CD4-positive, alpha-beta T cell (primary cell): ENCODE data around the gene TAS2R30. TPM values are rescaled to one million over a fixed set of nuclear protein-coding genes. Genes with fewer than 3 reads are reported as not detected.

Source experiments
- ATAC-seq: fragments of 200-7000 bp; cut with Tn5 transposase; one replicate; pipeline ENCODE4 v1.10.0; 2022; ENCODE audit warnings: mild to moderate bottlenecking; ENCODE audit not compliant: poor library complexity
- CTCF ChIA-PET: fragments of 350-600 bp; sonication (Branson Sonifier 250); formaldehyde crosslinking; loops from one replicate; lab custom pipeline; 2021; ENCODE audit warnings: antibody characterized with exemption, inconsistent platforms; lab: Charles Lee
- POLR2A ChIA-PET: fragments of 350-600 bp; sonication (Branson Sonifier 250); formaldehyde crosslinking; loops from one replicate; lab custom pipeline; 2021; ENCODE audit warnings: antibody characterized with exemption, inconsistent platforms; lab: Charles Lee
- DNase-seq, 14 experiments: peaks; one replicate each; pipeline ENCODE4 v3.0.0-alpha.2; 2013 to 2020; ENCODE audit warnings: mixed read lengths in 2 of 14
- H3K27ac ChIP-seq, 2 donors: one replicate each; pipeline versions ENCODE4 v1.5.1 to v1.7.0; 2013; ENCODE audit warnings: low read length in 2 of 2, low read depth in 1 of 2, mild to moderate bottlenecking in 1 of 2
- H3K27me3 ChIP-seq, 2 experiments: 1 replicate in 1 of 2; 2 replicates in 1 of 2; pipeline versions ENCODE4 v1.6.1 to v1.7.0; 2013; ENCODE audit warnings: low read length in 2 of 2, control low read depth in 1 of 2, mild to moderate bottlenecking in 1 of 2, moderate library complexity in 1 of 2; ENCODE audit not compliant: insufficient read depth in 2 of 2, control insufficient read depth in 1 of 2
- H3K36me3 ChIP-seq: one replicate; pipeline ENCODE4 v1.6.1; 2013; ENCODE audit warnings: low read length, control low read depth; ENCODE audit not compliant: insufficient read depth
- H3K4me1 ChIP-seq: one replicate; pipeline ENCODE4 v1.6.1; 2013; ENCODE audit warnings: low read length, control low read depth; ENCODE audit not compliant: insufficient read depth
- H3K4me3 ChIP-seq: one replicate; pipeline ENCODE4 v1.5.1; 2013; ENCODE audit warnings: mild to moderate bottlenecking, low read length, moderate library complexity
- H3K9me3 ChIP-seq, 2 experiments: 1 replicate in 1 of 2; 2 replicates in 1 of 2; pipeline versions ENCODE4 v1.6.1 to v1.7.0; 2013; ENCODE audit warnings: low read length in 2 of 2, mild to moderate bottlenecking in 2 of 2, control low read depth in 1 of 2, moderate library complexity in 1 of 2; ENCODE audit not compliant: control insufficient read depth in 1 of 2, insufficient read depth in 1 of 2
- H3K27ac Mint-ChIP-seq: one replicate; pipeline ENCODE4 v1.8.0; 2020; ENCODE audit warnings: mixed read lengths
- H3K27me3 Mint-ChIP-seq: one replicate; pipeline ENCODE4 v1.8.0; 2021; ENCODE audit warnings: mixed read lengths
- H3K36me3 Mint-ChIP-seq: one replicate; pipeline ENCODE4 v1.8.0; 2021; ENCODE audit warnings: low read depth, mixed read lengths
- H3K4me1 Mint-ChIP-seq: one replicate; pipeline ENCODE4 v1.8.0; 2021; ENCODE audit warnings: low read depth, mixed read lengths
- H3K4me3 Mint-ChIP-seq: one replicate; pipeline ENCODE4 v1.8.0; 2020; ENCODE audit warnings: mild to moderate bottlenecking, mixed read lengths
- H3K9me3 Mint-ChIP-seq: one replicate; pipeline ENCODE4 v1.8.0; 2020; ENCODE audit warnings: mixed read lengths
- CTCF ChIP-seq: fragments of 200-600 bp; IDR thresholded peaks from one replicate; pipeline ENCODE4 v1.8.0; 2022; ENCODE audit warnings: antibody characterized with exemption, mild to moderate bottlenecking
- intact Hi-C, 2 experiments: fragments of 100-400 bp; cut with DNase I in 1 of 2; cut with micrococcal nuclease in 1 of 2; formaldehyde crosslinking; loops; one replicate each; pipeline versions ENCODE4 v1.15.1 to v1.9.0; 2023 to 2025; cut with DNase I, micrococcal nuclease
- total RNA-seq, 174 experiments: library from RNA in 2 of 174; stranded (reverse) in 2 of 174; gene quantifications; one replicate each; pipeline ENCODE4 v1.2.3 and lab custom pipeline; 2021 to 2026

TAS2R30 gene
- total RNA-seq, 2 experiments from 2014 or later = 4.9 to 5.6 TPM

DNA sequence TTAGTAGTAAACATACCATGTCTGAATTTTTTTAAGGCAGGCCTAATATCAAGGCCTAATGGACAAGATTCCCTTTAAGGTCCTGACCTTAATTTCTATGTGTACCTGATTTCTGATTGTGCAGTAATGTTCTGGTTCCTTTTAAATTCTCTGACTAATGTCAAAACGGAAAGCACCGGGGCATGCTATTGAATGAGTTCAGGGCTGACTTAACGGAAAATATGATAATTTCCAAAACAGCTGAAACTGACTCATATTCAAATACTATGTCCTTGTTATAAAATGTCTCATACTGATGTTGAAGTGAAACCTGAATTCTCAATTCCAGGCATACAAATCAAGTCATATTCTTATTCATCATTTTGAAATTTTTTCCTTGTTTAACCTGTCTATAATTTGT is 49.0 kb downstream of the TAS2R30 start:
- DNase-seq = no peak
- H3K4me3 ChIP-seq = no peak overlapping the region
- CTCF ChIA-PET = no interaction called here
- intact Hi-C loops = no loop called here
- Mint-ChIP-seq H3K4me1 (peaks cover 15% of the 10 kb centered on the region), H3K9me3 (peaks cover 6% of the 10 kb centered on the region), H3K36me3 (peaks cover 68% of the 10 kb centered on the region), H3K27me3 (no peaks in the 10 kb centered on the region), H3K27ac (no peak overlapping the region), H3K4me3 (no peak overlapping the region)
- H3K36me3 ChIP-seq = no peaks in the 10 kb centered on the region
- TF ChIP-seq CTCF = no peak
- no peak overlapping the region for H3K27ac ChIP-seq
- POLR2A ChIA-PET = interaction anchor here (0.6 kb wide), 1 partner anchor 143 kb away, joined by 3 read pairs; no protein-coding TSS in a partner anchor
- no peaks in the 10 kb centered on the region for H3K27me3 ChIP-seq
- no peak for ATAC-seq
- no peaks in the 10 kb centered on the region for H3K9me3 ChIP-seq
- H3K4me1 ChIP-seq = no peaks in the 10 kb centered on the region

Other genes with a start within 250 kb of the TAS2R30 start
- gene TAS2R13, start 225.1 kb downstream of the TAS2R30 start, total RNA-seq = under 1 TPM; 0.41 to 0.59 TPM
- not detected for gene PRH2, start 205.4 kb downstream of the TAS2R30 start, total RNA-seq
- gene TAS2R14, start 195.4 kb downstream of the TAS2R30 start, total RNA-seq = 1 to 10 TPM in 1 of 2 experiments, under 1 TPM in 1; 0.91 to 1.1 TPM
- under 1 TPM; 0.36 to 0.67 TPM for gene TAS2R50, start 147.7 kb downstream of the TAS2R30 start, total RNA-seq
- 1 to 10 TPM in 1 of 2 experiments, under 1 TPM in 1; 0.75 to 1.0 TPM for gene TAS2R20, start 136.3 kb downstream of the TAS2R30 start, total RNA-seq
- 1 to 10 TPM in 1 of 2 experiments, under 1 TPM in 1; 0.71 to 1.2 TPM for gene TAS2R19, start 112.0 kb downstream of the TAS2R30 start, total RNA-seq
- gene TAS2R31, start 103.2 kb downstream of the TAS2R30 start, total RNA-seq = 1 to 10 TPM; 1.7 to 1.9 TPM
- gene TAS2R46, start 72.3 kb downstream of the TAS2R30 start, total RNA-seq = 1 to 10 TPM; 1.5 to 1.6 TPM
- gene TAS2R43, start 42.3 kb downstream of the TAS2R30 start, total RNA-seq = 1 to 10 TPM; 2.3 to 3.1 TPM
- gene SMIM10L1, start 36.5 kb upstream of the TAS2R30 start, total RNA-seq = 1 to 10 TPM; 9.0 to 9.6 TPM
- gene TAS2R42, start 52.3 kb upstream of the TAS2R30 start, total RNA-seq = not detected
- not detected for gene PRB3, start 135.1 kb upstream of the TAS2R30 start, total RNA-seq
- gene PRB4, start 175.8 kb upstream of the TAS2R30 start, total RNA-seq = not detected